Kidney (tissue), 14 donors: Measurements from ENCODE around the gene PFKP. TPM values are rescaled to one million over a fixed set of nuclear protein-coding genes. Genes with fewer than 3 reads are reported as not detected.
A peak's percentile ranks its signal among the peaks of the same experiment; 100 is the strongest.

Experiments used
- DNase-seq, 5 donors: peaks; one replicate each; pipeline ENCODE4 v3.0.0-alpha.2; 2013 to 2020
- FAIRE-seq: peaks from 2 replicates; lab custom pipeline; 2012; peaks lifted over from hg19 to GRCh38; lab: Jason Lieb, UNC
- H3K27ac ChIP-seq, 2 donors: one replicate each; pipeline ENCODE4 v1.7.0; 2013; ENCODE audit warnings: low read depth in 2 of 2, low read length in 2 of 2, inconsistent platforms in 1 of 2
- H3K27me3 ChIP-seq: one replicate; pipeline ENCODE4 v1.7.1; 2013; ENCODE audit warnings: low read length, inconsistent platforms; ENCODE audit not compliant: control insufficient read depth, insufficient read depth
- H3K36me3 ChIP-seq, 3 donors: one replicate each; pipeline versions ENCODE4 v1.7.0 to v1.7.1; 2013; ENCODE audit warnings: low read length in 3 of 3, control low read depth in 1 of 3, inconsistent platforms in 1 of 3; ENCODE audit not compliant: insufficient read depth in 3 of 3, control insufficient read depth in 2 of 3
- H3K4me1 ChIP-seq, 3 donors: one replicate each; pipeline versions ENCODE4 v1.7.0 to v1.7.1; 2013; ENCODE audit warnings: low read length in 3 of 3, inconsistent platforms in 1 of 3, low read depth in 1 of 3; ENCODE audit not compliant: control insufficient read depth in 2 of 3, insufficient read depth in 2 of 3
- H3K4me3 ChIP-seq, 3 donors: one replicate each; pipeline versions ENCODE4 v1.7.0 to v1.8.1; 2013; ENCODE audit warnings: low read length in 3 of 3, control low read depth in 1 of 3, inconsistent platforms in 1 of 3
- H3K9ac ChIP-seq, 3 donors: one replicate each; pipeline versions ENCODE4 v1.7.0 to v1.7.1; 2013; ENCODE audit warnings: low read length in 3 of 3, control low read depth in 1 of 3, inconsistent platforms in 1 of 3
- H3K9me3 ChIP-seq, 3 donors: one replicate each; pipeline versions ENCODE4 v1.7.0 to v1.7.1; 2013; ENCODE audit warnings: low read length in 3 of 3, control low read depth in 1 of 3, inconsistent platforms in 1 of 3; ENCODE audit not compliant: control insufficient read depth in 2 of 3, insufficient read depth in 1 of 3
- intact Hi-C: fragments of 100-400 bp; cut with DNase I; formaldehyde crosslinking; loops from one replicate; pipeline ENCODE4 v1.11.1; 2022
- polyA plus RNA-seq: library from polyadenylated mRNA; stranded (reverse); fragments of 350-450 nt; fragmentation: Illumina TruSeq; extraction: RNeasy Lipid Tissue Mini Kit (QIAGEN cat#74804); gene quantifications from one replicate; pipeline ENCODE4 v1.2.3, GENCODE V29; 2014; ENCODE audit warnings: low read depth, low replicate concordance; ENCODE audit not compliant: insufficient read depth
- total RNA-seq: library from RNA; stranded (reverse); fragmentation: NEBNext Ultra II Directional; extraction: Animal tissue kit (Norgen Biotek cat#: 25700); gene quantifications from one replicate; pipeline ENCODE4 v1.2.1, GENCODE V29; 2021
- TF ChIP-seq, protein P1 (sequence below): IDR thresholded peaks from 3 replicates; pipeline ENCODE4 v1.5.1; 2012; ENCODE audit warnings: mild to moderate bottlenecking, moderate library complexity, borderline replicate concordance; ENCODE audit not compliant: insufficient read depth; ENCODE audit errors: extremely low read depth
- donor health status: control.
- donor health status: control.
- donor health status: control.
- donor health status: control.
- donor health status: control.
- donor health status: DM: yes; HTN: yes; CAD: no.
- donor health status: Normal renal cell carcinoma (clear cell type).

Gene PFKP
- total and polyA plus RNA-seq, 2 donors from 2014 or later: 51.2 to 139 TPM

DNA sequence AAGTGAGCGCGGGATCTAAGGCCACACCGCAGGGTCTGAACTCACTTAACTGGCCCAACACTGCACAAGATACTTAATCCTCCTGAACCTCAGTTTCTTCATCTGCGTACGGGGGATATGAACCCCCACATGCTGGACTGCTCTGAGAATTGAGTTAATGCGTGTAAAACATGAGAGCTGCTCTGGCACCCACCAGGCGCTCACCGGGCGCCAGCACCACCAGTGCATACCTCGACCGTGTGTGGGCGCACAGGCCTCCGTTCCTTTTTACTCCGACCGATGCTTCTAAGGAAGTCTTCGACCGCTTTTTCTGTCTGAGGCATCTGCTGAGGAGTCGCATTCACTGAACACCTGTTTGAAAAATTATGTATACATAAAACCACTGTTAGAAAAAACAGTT is 78.0 kb downstream of the PFKP start:
- peaks cover 0 to 71% (median 44%) of the 10 kb centered on the region in 3 donors for H3K36me3 ChIP-seq

DNA sequence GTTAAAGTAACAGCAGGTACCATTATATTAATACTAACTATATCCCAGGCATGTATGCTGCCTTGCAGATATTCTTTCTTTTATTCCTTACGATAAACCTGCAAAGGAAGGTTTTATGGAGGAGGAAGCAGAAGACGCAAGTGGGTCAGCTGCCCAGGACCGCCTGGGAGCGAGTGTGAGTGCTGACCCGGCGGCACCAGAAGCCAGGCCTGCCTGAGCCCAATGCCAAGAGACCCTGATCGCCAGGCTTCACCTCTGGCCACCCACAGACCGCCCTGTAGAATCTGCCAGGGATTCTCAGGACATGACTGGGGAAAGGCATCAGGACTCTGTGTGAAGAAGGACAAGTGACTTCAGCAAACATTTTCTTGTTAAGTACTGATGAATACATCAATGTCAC is 78.9 kb downstream of the PFKP start:
- Histone ChIP-seq H3K9ac (no peak overlapping the region), H3K4me1 (no peaks in the 10 kb centered on the region), H3K27me3 (no peaks in the 10 kb centered on the region), H3K9me3 (no peaks in the 10 kb centered on the region), H3K27ac (no peak overlapping the region), H3K4me3 (no peak overlapping the region), H3K36me3 (peaks cover 3 to 68% (median 52%) of the 10 kb centered on the region in 3 donors)
- DNase-seq: peak in 1 of 5 donors; percentile 58
- intact Hi-C loops: no loop called here
- no peak for FAIRE-seq
- TF ChIP-seq, protein P1, sequence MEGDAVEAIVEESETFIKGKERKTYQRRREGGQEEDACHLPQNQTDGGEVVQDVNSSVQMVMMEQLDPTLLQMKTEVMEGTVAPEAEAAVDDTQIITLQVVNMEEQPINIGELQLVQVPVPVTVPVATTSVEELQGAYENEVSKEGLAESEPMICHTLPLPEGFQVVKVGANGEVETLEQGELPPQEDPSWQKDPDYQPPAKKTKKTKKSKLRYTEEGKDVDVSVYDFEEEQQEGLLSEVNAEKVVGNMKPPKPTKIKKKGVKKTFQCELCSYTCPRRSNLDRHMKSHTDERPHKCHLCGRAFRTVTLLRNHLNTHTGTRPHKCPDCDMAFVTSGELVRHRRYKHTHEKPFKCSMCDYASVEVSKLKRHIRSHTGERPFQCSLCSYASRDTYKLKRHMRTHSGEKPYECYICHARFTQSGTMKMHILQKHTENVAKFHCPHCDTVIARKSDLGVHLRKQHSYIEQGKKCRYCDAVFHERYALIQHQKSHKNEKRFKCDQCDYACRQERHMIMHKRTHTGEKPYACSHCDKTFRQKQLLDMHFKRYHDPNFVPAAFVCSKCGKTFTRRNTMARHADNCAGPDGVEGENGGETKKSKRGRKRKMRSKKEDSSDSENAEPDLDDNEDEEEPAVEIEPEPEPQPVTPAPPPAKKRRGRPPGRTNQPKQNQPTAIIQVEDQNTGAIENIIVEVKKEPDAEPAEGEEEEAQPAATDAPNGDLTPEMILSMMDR: no peak

More for the DNA sequence above, 78.0 kb downstream of the PFKP start:
- Histone ChIP-seq H3K9me3 (no peaks in the 10 kb centered on the region), H3K4me3 (no peak overlapping the region), H3K4me1 (no peaks in the 10 kb centered on the region), H3K9ac (no peak overlapping the region), H3K27me3 (no peaks in the 10 kb centered on the region), H3K27ac (no peak overlapping the region)
- TF ChIP-seq, protein P1: no peak
- peak in 1 of 5 donors; percentile 22 for DNase-seq
- no peak for FAIRE-seq
- intact Hi-C loops: no loop called here

DNA sequence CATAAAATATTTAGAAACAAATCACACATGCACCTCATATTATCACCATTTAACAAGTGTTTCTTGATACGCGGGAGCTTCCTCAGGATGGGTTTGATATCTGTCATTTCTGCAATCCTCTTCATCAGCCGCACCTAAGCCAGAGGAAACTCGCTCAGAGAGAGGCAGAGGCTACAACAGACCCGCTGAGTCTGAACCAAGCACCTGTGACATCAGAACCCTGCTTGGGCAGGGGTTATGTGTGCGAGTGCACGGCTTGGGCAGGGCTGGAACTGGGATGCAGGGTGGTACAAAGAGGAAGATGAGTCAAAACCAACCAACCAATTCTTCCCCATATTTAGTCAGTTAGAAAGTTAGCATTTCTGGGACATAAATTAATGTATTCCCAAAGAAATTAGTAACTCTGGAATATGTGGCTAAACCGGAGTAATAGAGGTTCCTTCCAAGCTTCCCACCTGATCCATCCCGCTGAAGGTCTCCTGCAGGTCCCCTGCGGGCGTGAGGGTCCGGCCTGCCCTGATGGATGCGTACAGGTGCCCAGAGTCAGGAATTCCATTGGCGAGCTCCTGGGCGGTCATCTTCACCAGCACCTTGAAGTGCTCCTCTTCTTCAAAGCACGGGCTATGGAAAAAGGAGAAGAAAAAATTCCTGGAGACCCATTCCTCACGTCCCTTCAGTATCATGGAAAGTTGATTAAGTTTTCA is 79.9 kb downstream of the PFKP start:
- FAIRE-seq (no peak), DNase-seq (peak in 1 of 5 donors; percentile 64)
- Histone ChIP-seq H3K27me3 (no peaks in the 10 kb centered on the region), H3K4me3 (no peak overlapping the region), H3K4me1 (no peaks in the 10 kb centered on the region), H3K27ac (no peak overlapping the region), H3K36me3 (peaks cover 3 to 65% (median 55%) of the 10 kb centered on the region in 3 donors), H3K9me3 (no peaks in the 10 kb centered on the region), H3K9ac (no peak overlapping the region)
- TF ChIP-seq, protein P1: no peak
- intact Hi-C loops: no loop called here

DNA sequence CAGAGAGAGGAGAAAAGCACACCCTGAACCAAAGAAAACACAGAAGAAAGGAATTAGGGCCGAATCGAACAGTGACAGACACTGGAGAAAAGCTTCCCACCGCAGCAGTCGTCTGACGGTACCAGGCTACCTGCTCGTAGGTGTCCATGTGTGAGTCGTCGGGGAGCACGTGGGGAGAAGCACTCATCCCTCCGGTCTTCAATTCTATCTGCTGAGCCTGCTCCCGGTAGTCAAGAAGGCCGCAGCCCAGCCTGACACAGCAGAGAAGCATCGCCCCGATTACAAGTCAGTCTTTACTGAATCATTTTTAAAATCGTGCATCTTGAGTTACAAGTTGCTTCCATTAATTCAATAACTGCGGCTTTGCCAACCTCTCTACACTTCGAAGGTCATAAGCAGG is 80.7 kb downstream of the PFKP start:
- Histone ChIP-seq H3K36me3 (peaks cover 3 to 61% (median 59%) of the 10 kb centered on the region in 3 donors), H3K9me3 (no peaks in the 10 kb centered on the region), H3K4me1 (no peaks in the 10 kb centered on the region), H3K4me3 (no peak overlapping the region), H3K27ac (no peak overlapping the region), H3K9ac (no peak overlapping the region), H3K27me3 (no peaks in the 10 kb centered on the region)
- FAIRE-seq (no peak), DNase-seq (peak in 1 of 5 donors; percentile 19)
- intact Hi-C loops: no loop called here
- TF ChIP-seq, protein P1: no peak
